Adipocyte (in vitro differentiated cells): ENCODE measurements around the gene MRPS22.

Source experiments
- DNase-seq: peaks from one replicate; pipeline ENCODE4 v3.0.0-alpha.2; 2015; ENCODE audit warnings: low read depth
- H3K27me3 ChIP-seq: replicated peaks from 2 replicates; pipeline ENCODE4 v1.7.0; 2013; ENCODE audit warnings: mild to moderate bottlenecking, low read length, moderate library complexity; ENCODE audit not compliant: control insufficient read depth, insufficient read depth
- H3K36me3 ChIP-seq: 2 replicates; pipeline ENCODE4 v1.7.0; 2013; ENCODE audit warnings: low read length, mild to moderate bottlenecking, moderate library complexity; ENCODE audit not compliant: control insufficient read depth, insufficient read depth, severe bottlenecking
- H3K4me1 ChIP-seq: 2 replicates; pipeline ENCODE4 v1.7.0; 2013; ENCODE audit warnings: mild to moderate bottlenecking, low read length, moderate library complexity; ENCODE audit not compliant: control insufficient read depth, insufficient read depth
- H3K4me3 ChIP-seq: 2 replicates; pipeline ENCODE4 v1.7.0; 2013; ENCODE audit warnings: mild to moderate bottlenecking, low read length, moderate library complexity
- H3K9ac ChIP-seq: 2 replicates; pipeline ENCODE4 v1.7.0; 2013; ENCODE audit warnings: mild to moderate bottlenecking, low read length, moderate library complexity
- H3K9me3 ChIP-seq: 2 replicates; pipeline ENCODE4 v1.7.0; 2013; ENCODE audit warnings: mild to moderate bottlenecking, low read length, moderate library complexity; ENCODE audit not compliant: control insufficient read depth

MRPS22 gene

GRCh38 chr3:139343895-139344856 lies at the start of gene MRPS22:
MRPS22 (plus strand) TSS chr3:139344020; CDS start chr3:139344027, 7 bp downstream.
- peak within 1 kb of the TSS; percentile 89 for H3K9ac ChIP-seq
- H3K4me3 ChIP-seq, result peak within 1 kb of the TSS; percentile 94
- H3K4me1 ChIP-seq, result peaks cover 18% of the 10 kb centered on the region
- H3K36me3 ChIP-seq, result peaks cover 26% of the 10 kb centered on the region
- H3K9me3 ChIP-seq, result no peaks in the 10 kb centered on the region
- H3K27me3 ChIP-seq, result peaks cover 3% of the 10 kb centered on the region
- peak; percentile 95 for DNase-seq

GRCh38 chr3:139295040-139295439 lies 48.8 kb upstream of the MRPS22 start:
- Histone ChIP-seq H3K9me3 (no peaks in the 10 kb centered on the region), H3K4me3 (no peak overlapping the region), H3K27me3 (no peaks in the 10 kb centered on the region), H3K36me3 (no peaks in the 10 kb centered on the region), H3K9ac (no peak overlapping the region), H3K4me1 (peaks cover 6% of the 10 kb centered on the region)
- DNase-seq, result no peak

DNA sequence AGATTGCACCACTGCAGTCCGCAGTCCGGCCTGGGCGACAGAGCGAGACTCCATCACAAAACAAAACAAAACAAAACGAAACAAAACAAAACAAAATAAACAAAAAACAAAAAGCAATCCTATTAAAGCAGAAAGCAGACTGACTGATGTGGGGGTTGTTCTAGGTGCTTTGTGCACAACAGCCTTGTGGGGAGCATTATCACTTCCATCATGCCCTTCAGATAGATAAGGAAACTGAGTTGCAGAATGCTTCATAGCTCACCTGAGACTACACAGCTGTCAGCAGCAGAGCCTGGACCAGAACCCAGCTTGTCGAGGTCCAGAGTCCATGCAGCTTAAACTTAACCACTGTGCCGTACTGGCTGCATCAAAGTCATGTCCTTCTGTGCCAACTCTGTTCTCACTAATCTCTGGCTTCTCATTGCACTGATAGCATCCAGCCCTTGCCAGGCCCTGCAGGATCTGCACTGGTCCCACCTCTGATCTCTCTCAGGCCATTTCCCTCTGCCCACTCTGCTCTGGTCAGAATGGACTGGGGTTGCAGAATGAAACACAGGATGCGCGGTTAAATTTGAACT lies 47.6 kb upstream of the MRPS22 start:
- no peaks in the 10 kb centered on the region for H3K36me3 ChIP-seq
- DNase-seq, result no peak

GRCh38 chr3:139297588-139298311 lies 46.1 kb upstream of the MRPS22 start:
- DNase-seq, result no peak
- H3K4me1 ChIP-seq, result peaks cover 24% of the 10 kb centered on the region
- H3K4me3 ChIP-seq, result no peak overlapping the region
- no peaks in the 10 kb centered on the region for H3K27me3 ChIP-seq
- H3K36me3 ChIP-seq, result no peaks in the 10 kb centered on the region
- H3K9me3 ChIP-seq, result no peaks in the 10 kb centered on the region
- H3K9ac ChIP-seq, result no peak overlapping the region

More for the DNA sequence above, 47.6 kb upstream of the MRPS22 start:
- no peaks in the 10 kb centered on the region for H3K27me3 ChIP-seq
- peaks cover 12% of the 10 kb centered on the region for H3K4me1 ChIP-seq
- no peak overlapping the region for H3K9ac ChIP-seq
- H3K9me3 ChIP-seq, result no peaks in the 10 kb centered on the region
- H3K4me3 ChIP-seq, result no peak overlapping the region

DNA sequence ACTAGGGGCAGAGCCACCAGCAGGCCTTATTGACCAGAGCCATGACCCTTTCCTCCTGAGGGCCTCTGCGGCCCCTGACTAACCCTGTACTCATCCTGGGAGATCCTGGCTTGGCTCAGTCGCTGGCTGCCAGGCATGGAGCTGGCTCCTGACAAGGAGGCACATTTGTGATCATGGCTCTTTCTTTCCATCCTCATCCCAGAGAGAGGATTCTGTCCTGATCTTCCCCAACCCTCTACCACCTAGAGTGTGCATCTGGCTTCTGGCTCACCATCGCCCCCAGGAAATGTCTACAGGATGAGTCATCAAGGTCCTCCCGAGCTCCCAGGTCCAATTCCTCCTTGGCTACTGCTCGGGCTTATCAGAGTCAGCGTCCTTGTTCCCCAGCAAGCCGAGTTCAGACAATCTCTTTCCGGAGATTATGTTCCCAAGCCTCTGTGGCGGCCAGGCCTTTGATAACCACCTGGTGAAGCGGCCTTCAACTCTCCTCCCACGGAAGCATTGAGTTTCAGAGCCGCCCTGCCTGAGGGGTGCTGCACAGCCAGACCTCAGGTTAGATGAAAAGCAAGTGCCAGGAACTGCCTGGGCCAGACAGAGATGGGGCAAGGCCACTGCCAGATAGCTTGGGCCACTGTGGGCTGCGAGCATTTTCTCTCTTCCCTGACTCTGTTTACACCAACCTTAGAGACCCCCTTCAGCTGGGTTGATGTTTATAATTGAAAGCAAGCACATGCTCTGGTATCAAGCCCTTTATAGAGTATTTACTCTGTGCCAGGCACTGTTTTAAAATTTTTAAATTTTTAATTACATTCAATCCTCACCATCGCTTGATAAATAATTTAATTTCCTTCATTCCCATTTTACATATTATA lies 44.3 kb upstream of the MRPS22 start:
- no peaks in the 10 kb centered on the region for H3K27me3 ChIP-seq
- H3K4me3 ChIP-seq, result no peak overlapping the region
- H3K36me3 ChIP-seq, result no peaks in the 10 kb centered on the region
- H3K9ac ChIP-seq, result no peak overlapping the region
- H3K4me1 ChIP-seq, result peaks cover 29% of the 10 kb centered on the region
- no peaks in the 10 kb centered on the region for H3K9me3 ChIP-seq
- DNase-seq, result peak; percentile 47

GRCh38 chr3:139300416-139300815 lies 43.4 kb upstream of the MRPS22 start:
- H3K4me3 ChIP-seq, result no peak overlapping the region
- no peak overlapping the region for H3K9ac ChIP-seq
- no peaks in the 10 kb centered on the region for H3K9me3 ChIP-seq
- DNase-seq, result peak; percentile 16
- peaks cover 29% of the 10 kb centered on the region for H3K4me1 ChIP-seq
- H3K36me3 ChIP-seq, result no peaks in the 10 kb centered on the region
- no peaks in the 10 kb centered on the region for H3K27me3 ChIP-seq

DNA sequence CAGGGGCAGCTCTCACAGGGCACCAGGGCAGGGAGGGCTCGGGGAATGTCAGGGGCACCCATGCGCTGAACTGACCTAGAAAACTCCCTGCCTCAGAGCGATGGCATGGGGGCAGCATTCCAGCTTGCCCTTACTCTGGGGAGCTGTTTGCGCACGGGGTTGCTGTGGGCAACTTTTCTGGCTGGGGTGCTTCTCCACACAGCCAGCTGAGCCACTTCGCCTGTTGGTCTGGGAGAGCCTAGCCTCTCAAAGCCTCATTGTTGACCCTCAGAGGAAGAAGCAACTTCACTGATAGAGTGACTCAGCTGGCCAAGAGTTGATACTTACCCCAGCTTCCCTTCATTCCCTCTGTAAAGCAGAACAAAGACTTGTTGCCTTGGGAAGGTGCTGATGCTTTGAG lies 42.6 kb upstream of the MRPS22 start:
- Histone ChIP-seq H3K4me1 (peaks cover 29% of the 10 kb centered on the region), H3K9me3 (no peaks in the 10 kb centered on the region), H3K36me3 (no peaks in the 10 kb centered on the region), H3K9ac (peak overlapping the region; percentile 46), H3K4me3 (no peak overlapping the region), H3K27me3 (no peaks in the 10 kb centered on the region)
- DNase-seq, result peak; percentile 12

GRCh38 chr3:139301654-139302053 lies 42.2 kb upstream of the MRPS22 start:
- Histone ChIP-seq H3K4me1 (peaks cover 29% of the 10 kb centered on the region), H3K9me3 (no peaks in the 10 kb centered on the region), H3K4me3 (no peak overlapping the region), H3K27me3 (no peaks in the 10 kb centered on the region), H3K36me3 (no peaks in the 10 kb centered on the region), H3K9ac (peak overlapping the region; percentile 46)
- peak; percentile 5 for DNase-seq

GRCh38 chr3:139302084-139302800 lies 41.6 kb upstream of the MRPS22 start:
- H3K9ac ChIP-seq, result peak overlapping the region; percentile 46
- H3K4me1 ChIP-seq, result peaks cover 29% of the 10 kb centered on the region
- DNase-seq, result peak; percentile 99
- peak overlapping the region; percentile 10 for H3K4me3 ChIP-seq
- H3K9me3 ChIP-seq, result no peaks in the 10 kb centered on the region
- no peaks in the 10 kb centered on the region for H3K36me3 ChIP-seq
- H3K27me3 ChIP-seq, result no peaks in the 10 kb centered on the region

DNA sequence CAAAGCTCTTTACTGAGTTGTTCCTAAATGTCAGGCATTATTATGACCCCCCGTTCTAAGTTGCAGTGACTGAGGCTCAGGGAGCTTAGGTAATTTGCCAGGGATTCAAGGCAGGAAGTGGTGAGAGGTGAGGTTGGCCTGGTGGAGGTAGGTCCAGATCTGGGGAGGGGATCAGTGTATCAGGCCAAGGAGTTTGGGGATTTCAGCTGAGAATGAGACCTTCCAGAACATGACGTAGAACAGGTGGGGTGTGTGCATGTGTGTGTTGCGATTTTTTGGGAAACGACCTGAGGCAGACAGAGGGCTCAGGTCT lies 41.1 kb upstream of the MRPS22 start:
- no peaks in the 10 kb centered on the region for H3K27me3 ChIP-seq
- H3K4me3 ChIP-seq, result peak overlapping the region; percentile 10

More for the DNA sequence above, 41.1 kb upstream of the MRPS22 start:
- Histone ChIP-seq H3K4me1 (peaks cover 29% of the 10 kb centered on the region), H3K36me3 (no peaks in the 10 kb centered on the region), H3K9ac (peak overlapping the region; percentile 15), H3K9me3 (no peaks in the 10 kb centered on the region)
- DNase-seq, result no peak
